Right renal pelvis (tissue), 4 donors: ENCODE results near the gene RAB6B. TPM values are rescaled to one million over a fixed set of nuclear protein-coding genes. Genes with fewer than 3 reads are reported as not detected.

Source experiments
- DNase-seq, 4 donors: peaks; one replicate each; pipeline ENCODE4 v3.0.0-alpha.2; 2013; ENCODE audit warnings: low read depth in 4 of 4, low spot score in 3 of 4, missing footprints in 1 of 4
- polyA plus RNA-seq, 4 donors: library from polyadenylated mRNA; unstranded; fragments of 120-200 nt; gene quantifications; one replicate each; pipeline ENCODE4 v1.2.1, GENCODE V29; 2013; ENCODE audit not compliant: insufficient read length in 4 of 4

Gene RAB6B
- polyA plus RNA-seq, 4 donors: 14.5 to 19.4 (median 17.6) TPM

DNA sequence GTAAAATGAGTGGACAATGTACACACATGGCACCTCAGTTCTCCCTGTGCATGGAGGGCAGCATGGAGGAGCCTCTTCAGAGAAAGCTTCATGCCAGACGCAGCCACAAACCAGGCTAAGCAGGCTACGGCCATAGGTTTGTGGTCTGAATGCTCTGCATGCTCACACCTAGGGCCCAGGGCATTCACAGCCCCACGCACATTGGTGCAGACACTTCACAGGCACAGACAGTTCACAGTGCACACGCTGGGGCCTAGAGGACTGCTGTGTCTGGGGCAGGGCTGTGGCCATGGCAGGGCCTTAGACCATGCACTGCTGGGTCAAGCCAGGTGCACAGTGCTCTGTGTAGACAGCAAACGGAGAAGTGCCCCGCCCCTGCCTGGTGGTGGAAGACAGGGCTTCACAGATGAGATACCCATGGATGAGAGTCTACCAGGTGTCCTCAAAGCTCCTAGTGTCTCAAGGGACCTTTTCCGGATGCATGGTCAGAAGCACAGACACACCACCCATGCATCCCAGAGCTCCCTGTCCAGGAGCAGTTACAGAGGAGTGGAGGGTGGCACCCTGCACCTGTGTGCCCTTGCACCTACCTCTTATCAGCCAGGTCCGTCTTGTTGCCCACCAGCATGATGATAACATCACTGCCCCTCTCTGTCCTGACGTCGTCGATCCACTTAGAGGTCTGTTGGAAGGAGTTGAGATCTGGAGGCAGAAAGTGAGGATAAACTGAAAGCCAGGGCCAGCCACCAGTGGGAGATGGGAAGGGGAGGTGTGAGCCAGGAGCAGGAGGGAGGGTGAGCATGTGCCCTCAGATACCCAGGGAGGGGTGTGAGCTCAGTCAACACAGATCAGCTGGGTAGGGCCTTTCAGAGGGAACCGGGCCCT lies 56.5 kb downstream of the RAB6B start:
- DNase-seq: no peak

DNA sequence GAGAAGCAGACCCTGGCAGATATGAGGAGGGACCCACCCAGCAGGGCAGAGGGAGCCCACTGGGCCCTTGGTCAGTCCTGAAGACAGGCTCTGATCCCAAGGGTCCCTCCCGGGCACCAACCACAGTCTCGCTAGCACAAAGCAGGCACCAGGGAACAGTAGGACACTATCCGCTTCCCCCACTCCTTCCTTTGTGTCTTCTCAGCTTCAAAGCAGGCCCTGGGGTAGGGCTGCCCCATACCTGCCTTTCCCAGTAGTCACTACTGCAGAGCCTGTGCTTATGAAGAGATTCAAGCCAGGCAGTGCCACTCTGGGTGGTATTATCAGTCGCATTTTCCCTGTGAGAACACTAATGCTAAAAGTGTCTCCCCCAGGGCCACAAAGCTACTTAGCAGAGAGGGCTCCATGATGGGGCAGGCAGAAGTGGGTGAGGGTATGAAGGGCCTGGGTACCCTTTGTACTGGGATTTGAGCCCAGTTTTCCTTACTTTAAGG lies 57.3 kb downstream of the RAB6B start:
- no peak for DNase-seq

DNA sequence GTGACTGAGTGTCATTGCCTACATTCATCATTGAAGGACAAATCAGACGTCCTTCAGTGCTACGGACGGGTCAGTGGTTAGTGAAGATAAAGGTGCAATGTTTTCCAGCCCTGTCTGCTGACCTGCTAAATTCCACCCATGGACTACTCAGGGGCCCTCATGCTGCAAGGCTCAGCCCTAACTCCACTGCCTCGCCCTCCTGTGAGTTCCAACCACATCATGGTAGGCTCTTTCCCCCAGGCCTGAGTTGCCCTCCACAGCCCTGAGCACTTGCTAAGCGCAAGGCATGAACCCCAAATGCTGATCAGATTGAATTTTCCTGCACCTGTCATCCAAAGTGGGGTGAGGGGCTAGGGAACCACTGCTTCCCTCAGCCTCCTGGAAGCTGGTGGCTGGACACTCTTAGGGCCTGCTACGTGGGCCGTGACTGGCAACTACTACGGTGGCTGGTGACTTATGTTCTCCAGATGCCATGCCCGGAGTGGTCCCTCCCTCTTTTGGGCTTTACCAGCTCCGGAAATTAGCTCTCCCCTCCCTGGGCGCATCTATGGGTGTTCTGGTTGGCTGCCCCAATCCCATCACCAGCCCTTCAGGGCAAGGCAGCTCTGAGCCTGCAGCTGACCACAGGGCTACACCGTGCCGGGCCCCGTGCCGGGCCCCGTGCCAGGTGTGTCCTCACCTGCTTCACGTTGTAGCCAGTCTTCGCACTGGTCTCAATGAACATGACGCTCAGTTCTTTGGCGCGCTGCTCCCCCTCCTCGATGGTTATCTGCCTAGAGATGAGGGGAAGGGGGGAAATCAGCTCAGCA lies 58.0 kb downstream of the RAB6B start:
- DNase-seq: no peak

DNA sequence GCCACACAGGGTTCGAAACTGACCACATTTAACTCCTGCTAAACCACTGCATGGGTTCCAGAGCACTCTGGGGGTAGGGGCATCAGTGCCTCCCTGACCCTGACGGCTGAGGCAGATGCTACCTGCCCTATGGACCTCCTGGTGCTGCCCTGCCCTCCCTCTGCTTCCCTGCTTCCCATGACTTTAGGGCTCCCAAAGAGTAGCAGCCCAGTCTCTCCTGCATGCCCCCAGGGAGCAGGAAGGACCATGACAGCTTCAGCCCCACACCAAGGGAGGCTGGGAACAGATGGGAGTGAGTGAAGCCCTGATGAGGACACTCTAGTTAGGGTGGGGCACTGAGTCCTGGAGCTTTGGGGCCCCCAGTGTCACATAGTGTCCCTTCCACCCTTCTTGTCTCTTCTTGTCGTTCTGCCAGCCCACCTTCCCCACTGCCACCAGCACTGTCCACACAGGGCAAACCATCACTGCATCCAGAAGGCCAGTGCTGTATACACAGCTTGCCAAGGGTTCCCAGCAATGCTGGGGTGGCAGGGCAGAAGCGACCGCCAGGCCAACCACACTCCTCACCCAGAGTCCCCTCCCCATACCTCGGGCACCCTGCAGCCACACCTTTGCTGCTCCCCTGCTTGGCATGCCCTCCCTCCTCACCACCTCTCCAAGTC lies 59.1 kb downstream of the RAB6B start:
- DNase-seq: no peak

DNA sequence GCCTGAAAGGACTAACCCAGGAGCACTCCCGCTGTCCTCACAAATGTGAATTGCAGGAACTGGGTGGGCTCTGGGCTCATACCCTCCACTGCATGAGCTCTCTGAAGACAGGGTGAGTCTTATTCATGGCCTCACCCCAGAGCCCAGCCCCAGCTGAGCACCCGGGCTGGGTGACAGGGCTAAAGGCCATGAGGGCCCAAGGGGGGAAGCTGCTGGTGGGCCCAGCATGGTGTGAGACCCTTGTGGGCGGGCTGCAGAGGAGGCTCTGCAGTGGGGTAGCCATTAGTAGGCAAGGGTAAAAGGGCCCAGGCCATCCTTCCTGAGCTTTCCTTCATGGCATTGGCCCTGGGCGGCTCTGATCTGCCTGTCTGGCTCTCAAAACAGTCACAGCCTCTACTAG lies 59.7 kb downstream of the RAB6B start:
- no peak for DNase-seq

DNA sequence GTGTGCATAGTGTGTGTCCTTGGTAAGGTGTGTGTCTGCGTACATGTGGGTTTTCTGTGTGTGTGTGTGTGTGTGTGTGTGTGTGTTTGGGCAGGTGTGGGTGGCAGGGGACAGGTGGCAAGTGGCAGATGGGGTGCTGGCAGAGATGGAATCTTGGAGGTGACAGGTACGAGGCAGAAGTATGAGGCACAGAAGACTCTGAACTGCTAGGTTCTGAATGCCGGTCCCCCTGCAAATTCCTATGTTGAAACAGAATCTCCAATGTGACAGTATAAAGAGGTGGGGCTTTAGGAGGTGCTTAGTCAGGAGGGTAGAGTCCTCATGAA lies 60.3 kb downstream of the RAB6B start:
- DNase-seq: no peak

DNA sequence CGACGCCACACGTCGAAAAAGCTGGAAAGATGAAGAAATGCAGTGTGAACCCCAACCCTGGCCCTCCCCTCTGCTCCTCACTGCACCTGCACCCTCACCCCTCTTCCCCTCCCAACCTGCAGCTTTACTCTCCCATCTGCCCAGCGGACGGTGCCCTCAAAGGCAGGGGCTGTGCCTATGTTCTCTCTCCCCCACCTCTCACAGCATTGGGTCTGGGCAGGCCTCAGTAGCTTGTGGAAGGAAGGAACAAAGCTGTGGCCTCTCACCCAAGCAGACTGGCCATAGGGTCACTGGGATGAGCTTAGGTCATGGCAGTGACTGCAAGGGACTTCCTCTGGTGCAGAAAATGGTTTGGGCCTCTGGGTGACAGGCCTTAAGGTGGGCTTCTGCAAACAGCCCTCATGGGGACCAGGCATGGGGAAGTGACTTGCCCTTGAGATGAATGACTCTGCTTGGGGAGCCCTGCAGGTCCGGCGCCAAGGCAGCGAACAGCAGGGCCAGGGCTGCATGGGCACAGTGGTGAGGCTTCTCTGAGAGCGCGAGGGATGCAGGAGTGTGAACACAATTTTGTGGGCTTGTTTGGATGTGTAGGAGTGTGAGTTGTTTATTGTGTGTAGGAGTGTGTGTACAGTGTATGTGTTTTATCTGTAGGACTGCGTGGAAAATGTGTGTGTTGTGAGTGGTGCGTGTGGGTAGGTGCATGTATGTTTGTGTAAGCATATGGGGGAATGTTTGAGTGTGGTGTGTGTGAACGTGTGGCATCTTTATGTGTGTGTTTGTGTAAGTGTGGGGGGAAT lies 60.9 kb downstream of the RAB6B start:
- no peak for DNase-seq

DNA sequence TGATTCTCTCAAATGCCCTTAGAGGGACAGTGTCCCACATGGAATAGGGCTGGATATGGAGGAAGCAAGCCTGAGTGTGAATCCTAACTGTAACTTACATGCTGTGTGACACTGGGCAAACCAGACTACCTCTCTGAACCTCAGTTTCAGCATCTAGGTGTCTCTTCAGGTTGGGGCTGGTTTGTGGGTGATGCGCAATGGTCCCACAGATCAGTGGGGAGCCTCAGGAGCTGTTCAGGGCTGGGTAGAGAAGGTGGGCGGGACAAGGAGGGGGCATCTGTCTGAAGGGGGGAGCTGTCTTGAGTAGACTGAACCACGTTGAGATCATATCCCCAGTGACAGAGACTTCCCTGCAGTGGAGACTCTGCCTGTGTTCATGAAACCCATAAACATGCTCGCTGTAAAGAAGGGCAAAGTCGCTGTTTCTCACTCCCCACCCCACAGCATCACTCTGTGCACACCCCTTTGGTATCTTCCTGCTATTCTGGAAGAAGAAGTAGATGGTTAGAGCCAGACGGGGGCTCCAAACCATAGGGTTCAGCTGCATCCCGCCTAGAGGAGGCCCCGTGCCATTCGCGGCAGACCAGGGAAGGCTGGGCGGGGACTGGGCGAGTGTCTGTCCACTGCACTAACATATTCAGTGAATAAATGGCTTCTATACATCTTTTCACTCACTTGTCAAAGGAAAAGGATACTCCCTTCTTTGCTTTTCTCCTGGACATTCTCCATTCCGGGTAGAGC lies 61.6 kb downstream of the RAB6B start:
- DNase-seq: no peak

DNA sequence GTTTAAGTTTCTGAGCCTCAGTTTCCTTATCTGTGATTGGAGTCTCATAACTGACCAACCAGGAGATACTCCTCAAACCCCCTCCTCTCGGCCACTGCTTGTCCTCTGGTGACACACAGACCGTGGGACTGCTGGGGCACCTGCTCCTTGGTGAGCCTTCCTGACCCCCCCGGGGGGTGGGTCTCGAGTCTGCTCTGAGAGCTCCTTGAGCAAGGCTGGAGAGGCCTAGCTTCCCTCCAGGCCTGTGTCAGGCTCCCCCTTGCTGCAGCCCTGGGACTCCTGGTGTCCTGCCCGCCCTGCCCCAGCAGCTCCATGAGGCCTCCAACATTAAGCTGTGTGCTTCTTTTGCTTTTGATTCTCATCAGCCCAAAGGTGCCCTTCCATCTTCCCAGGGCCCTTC lies 62.4 kb downstream of the RAB6B start:
- no peak for DNase-seq

DNA sequence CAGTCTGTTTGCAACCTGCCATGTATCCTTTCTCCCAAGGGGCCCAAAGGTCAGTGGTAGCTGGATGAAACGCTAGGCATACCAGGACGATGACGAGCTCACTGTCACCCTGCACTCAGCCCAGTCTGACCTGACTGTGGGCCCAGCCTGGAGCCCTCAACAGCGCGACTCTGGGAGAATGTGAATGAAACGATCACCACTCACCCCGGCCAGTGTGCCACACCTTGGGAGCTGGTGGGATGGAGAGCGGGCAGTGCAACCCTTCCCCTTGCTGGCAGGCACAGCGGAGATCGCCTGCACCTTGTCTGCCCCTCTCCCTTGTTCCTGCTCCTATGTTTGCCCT lies 62.9 kb downstream of the RAB6B start:
- DNase-seq: no peak

DNA sequence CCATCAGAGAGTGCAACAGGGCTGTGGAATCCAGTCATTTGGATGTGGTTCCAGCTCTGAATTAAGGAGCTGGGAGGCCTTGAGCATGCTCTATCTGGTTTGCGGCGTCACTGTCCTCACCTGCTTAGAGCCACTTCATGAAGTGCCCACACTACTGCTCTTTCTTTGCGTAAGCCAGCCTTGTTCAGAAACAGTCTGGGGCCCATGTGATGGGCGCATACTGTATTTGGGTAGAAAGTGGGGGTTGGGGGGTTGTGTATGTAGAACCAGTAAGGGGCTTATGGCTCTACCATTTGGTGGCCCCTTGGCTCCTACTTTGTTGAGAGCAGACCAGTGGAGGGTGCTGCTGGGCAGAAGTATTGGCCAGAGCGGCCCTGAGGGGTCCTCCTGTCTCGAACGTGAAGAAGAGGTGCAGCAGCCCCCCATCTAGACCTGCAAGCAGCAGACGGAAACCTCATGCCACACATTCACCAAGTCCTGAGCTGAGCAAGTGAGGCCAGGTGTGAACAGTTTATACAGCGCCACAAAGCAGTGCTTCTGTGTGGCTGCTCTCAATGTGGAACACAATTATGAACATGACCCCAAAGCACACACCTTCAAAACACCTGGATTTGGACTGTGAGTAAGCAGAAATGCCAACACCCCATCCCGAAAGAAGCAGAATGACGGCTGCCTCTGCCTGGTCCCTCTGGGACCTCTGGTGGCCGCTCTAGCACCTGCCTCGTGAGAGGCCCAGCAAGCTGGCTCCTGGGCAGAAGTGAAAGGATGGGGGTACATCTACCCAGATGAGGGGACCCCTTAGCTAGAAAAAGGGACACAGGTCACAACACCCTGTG lies 63.5 kb downstream of the RAB6B start:
- DNase-seq: no peak

DNA sequence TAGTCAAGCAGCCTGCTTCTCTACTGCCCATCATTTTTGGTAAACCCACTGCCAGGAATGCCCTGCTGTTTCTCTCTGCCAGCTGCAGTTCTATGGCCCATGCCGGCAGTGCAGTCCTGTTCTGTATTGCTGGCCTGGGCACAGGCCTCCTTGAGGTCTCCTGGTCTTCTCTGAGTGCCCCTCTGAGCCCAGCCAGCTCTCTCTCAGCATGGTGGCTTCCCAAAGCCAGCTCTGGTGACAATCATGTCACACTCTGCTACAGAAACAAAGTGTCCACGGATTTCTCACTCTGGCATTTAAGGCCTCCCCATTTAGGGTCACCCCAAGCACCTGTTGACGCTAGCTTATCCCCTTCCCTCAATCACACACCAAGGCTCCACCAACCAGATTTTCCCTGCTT lies 65.6 kb downstream of the RAB6B start:
- DNase-seq: no peak

DNA sequence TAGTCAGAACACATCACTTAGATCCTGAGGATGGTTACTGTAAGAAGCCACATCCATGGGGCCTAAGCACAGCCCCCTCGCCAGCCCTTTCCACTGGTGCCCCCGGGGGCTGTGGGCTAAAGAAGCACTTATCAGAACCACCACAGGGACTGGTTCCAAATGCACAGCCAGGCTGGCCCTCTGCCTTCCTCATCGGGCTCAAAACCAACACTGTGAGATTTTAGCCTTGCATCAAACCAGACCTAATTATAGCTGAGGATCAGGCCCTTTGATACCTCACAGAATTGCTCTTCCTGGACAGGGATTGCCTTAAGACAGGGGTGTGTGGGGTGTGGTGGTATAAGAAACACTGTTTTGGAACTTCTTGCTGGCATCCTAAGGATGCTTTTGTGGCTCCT lies 66.4 kb downstream of the RAB6B start:
- DNase-seq: no peak

DNA sequence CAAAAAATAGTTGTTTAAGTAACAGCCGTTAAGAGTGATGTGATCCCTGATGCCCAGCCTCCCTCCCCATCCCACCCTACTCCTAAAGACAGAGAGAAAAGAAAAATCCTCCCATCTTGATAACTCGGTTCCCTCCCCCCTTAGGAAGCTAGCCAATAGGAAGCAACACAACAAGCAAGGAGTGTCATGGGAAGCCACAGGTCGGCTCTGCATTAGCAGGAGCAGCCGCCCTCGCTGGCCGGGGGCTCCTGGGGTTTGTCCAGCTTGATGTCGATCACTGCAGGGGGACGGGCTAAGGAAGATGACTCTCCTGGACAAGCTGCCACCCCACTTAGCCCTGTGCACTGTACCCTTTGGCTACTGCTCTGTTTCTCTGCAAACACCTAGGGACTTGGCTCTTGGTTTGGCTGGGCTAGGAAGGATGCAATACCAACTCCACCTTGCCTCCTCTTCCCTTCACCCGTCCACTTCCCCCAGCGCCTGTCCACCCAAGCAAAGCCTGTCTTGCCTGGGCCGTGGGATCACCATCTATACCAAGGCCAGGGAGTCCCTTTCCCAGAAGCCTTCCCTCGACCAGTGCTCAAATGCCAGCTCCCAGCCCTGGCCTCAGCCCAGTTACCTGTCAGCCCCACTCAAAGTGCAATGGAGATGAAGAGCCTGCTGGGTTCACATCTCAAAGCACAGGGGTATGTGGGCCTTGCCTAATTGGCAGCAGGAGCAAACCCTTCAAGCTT lies 66.9 kb downstream of the RAB6B start:
- DNase-seq: no peak

DNA sequence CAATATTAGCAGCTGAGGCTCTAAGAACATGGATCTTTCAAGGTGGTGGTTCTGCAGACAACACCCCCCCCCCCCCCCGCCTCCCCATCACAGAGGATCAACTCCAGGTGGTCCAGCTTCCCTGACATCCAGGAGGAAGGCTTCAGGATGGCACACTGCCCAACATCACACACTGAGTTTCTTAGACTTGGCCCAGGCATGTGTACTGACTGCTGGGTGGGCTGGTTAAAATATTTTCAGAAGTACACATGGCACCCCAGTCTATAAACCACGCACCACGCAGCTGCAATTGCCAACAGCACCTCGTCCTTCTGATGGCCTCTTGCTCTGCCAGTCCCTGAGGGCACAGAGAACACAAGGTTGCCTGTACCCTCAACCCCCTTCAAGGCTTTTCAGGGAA lies 68.0 kb downstream of the RAB6B start:
- no peak for DNase-seq

DNA sequence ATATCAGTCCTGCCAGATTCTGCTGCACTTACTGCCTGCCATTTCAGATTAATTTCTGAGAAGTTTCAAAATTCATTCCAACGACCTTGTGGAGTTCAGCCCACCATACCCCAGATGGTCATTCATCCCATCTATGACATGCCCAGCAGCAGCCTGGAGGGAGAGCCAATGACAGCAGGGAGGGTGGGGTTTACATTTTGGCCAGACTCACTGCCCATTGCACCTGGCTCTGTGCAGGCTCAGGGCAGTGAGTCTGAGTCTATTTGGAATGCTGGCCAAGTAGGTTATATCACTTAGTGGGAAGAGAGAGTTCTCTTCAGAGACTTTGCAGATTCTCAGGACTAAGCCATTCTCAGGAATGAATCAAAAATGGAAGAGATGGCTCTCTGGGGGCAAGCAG lies 68.5 kb downstream of the RAB6B start:
- no peak for DNase-seq

DNA sequence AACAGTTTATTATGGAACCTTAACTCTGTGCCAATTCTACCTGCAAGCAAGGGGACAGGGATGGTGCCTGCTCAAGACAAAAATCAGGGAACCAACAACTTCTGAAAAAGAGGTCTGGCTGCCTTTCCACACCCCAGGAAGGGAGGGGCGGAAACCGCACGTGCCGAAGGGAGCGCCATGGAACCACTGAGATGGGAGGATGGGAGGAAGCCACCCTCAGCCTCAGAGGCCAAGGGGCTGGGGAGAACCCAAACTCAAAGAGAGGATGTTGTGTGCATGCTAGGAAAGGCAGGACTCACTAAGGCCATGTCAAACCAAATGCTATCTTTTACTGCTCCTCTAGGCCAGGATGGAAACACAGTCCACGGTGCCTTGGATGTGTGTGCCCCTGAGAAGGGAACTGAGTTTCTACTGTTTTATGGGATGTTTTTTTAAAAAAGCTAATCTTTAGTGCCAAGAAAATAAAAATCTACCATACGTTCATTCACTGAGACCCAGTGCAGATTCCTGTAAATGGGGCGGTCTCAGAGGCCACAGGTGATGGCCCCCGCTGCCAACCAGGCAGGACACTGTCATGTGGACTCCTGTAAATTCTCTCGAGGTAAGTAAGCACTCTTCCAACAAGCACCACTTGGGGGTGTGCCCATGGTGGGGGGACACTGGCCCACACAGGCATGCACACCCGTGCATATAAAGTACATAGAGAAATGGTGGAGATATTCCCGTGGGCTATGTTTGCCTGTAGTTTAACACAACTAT lies 69.5 kb downstream of the RAB6B start:
- DNase-seq: no peak
